Endothelial cell of umbilical vein (primary cell): ENCODE data around the gene HBA2. TPM values are rescaled to one million over a fixed set of nuclear protein-coding genes. Genes with fewer than 3 reads are reported as not detected.

ENCODE experiments used
- BruUV-seq: library from RNA; stranded (reverse); fragments of 400-500 nt; replicated peaks from 2 replicates; lab custom pipeline; 2021; lab: Mats Ljungman, UMichigan
- CTCF ChIA-PET: fragments of 300-600, 350-600 bp; sonication (Branson Sonifier 250); formaldehyde crosslinking; loops from one replicate; lab custom pipeline; 2021; ENCODE audit warnings: antibody characterized with exemption, inconsistent platforms; lab: Charles Lee
- POLR2A ChIA-PET: fragments of 300-600, 350-600 bp; sonication (Branson Sonifier 250); formaldehyde crosslinking; loops from one replicate; lab custom pipeline; 2021; ENCODE audit warnings: antibody characterized with exemption, inconsistent platforms; lab: Charles Lee
- DNase-seq: peaks from one replicate; pipeline ENCODE4 v3.0.0-alpha.2; 2011; ENCODE audit warnings: low read depth, low spot score
- FAIRE-seq: peaks from 2 replicates; lab custom pipeline; 2011; peaks lifted over from hg19 to GRCh38; lab: Jason Lieb, UNC
- H2AFZ ChIP-seq: 2 replicates; pipeline ENCODE4 v1.6.0; 2012; ENCODE audit warnings: low read depth, low read length, control low read depth, inconsistent platforms
- H3K27ac ChIP-seq: 2 replicates; pipeline ENCODE4 v1.5.1; 2011; ENCODE audit warnings: low read depth, mild to moderate bottlenecking, control low read depth, low read length, moderate library complexity; ENCODE audit not compliant: insufficient read depth
- H3K27me3 ChIP-seq, 2 experiments: 2 replicates each; pipeline versions ENCODE4 v1.6.0 to v1.6.1; 2011; ENCODE audit warnings: low read length in 2 of 2, mixed read lengths in 1 of 2; ENCODE audit not compliant: control insufficient read depth in 2 of 2, insufficient read depth in 2 of 2
- H3K36me3 ChIP-seq, 2 experiments: 2 replicates in 1 of 2; 3 replicates in 1 of 2; pipeline ENCODE4 v1.5.1; 2011; ENCODE audit warnings: low read length in 2 of 2, mild to moderate bottlenecking in 1 of 2, moderate library complexity in 1 of 2; ENCODE audit not compliant: control insufficient read depth in 2 of 2, insufficient read depth in 2 of 2; ENCODE audit errors: extremely low read depth in 1 of 2
- H3K4me1 ChIP-seq: 3 replicates; pipeline ENCODE4 v1.5.1; 2011; ENCODE audit warnings: mild to moderate bottlenecking, low read length; ENCODE audit not compliant: control insufficient read depth, insufficient read depth; ENCODE audit errors: extremely low read depth
- H3K4me2 ChIP-seq: 2 replicates; pipeline ENCODE4 v1.6.1; 2011; ENCODE audit warnings: low read length, control low read depth, mixed read lengths; ENCODE audit not compliant: insufficient read depth
- H3K4me3 ChIP-seq, 3 experiments: fragments of 200-600 bp in 1 of 3; sonication (generic), shearing (Covaris generic) in 1 of 3; replicated peaks in 1 of 3; 2 replicates each; pipeline ENCODE4 v1.5.1; 2011 to 2016; ENCODE audit warnings: control low read depth in 3 of 3, low read length in 3 of 3, mild to moderate bottlenecking in 2 of 3, inconsistent platforms in 1 of 3, low read depth in 1 of 3, moderate library complexity in 1 of 3; ENCODE audit not compliant: insufficient read depth in 1 of 3
- H3K79me2 ChIP-seq: 2 replicates; pipeline ENCODE4 v1.6.0; 2012; ENCODE audit warnings: low read length, inconsistent platforms; ENCODE audit not compliant: control insufficient read depth, insufficient read depth
- H3K9ac ChIP-seq: replicated peaks from 2 replicates; pipeline ENCODE3; 2011; ENCODE audit warnings: low read length, control low read depth; ENCODE audit not compliant: insufficient read depth; ENCODE audit errors: extremely low read depth
- H3K9me1 ChIP-seq: replicated peaks from 3 replicates; pipeline ENCODE4 v1.6.0; 2011; ENCODE audit warnings: mild to moderate bottlenecking, low read length; ENCODE audit not compliant: control insufficient read depth, insufficient read depth; ENCODE audit errors: extremely low read depth
- H3K9me3 ChIP-seq: replicated peaks from 2 replicates; pipeline ENCODE4 v1.5.1; 2012; ENCODE audit warnings: low read length, inconsistent platforms; ENCODE audit not compliant: control insufficient read depth, insufficient read depth
- H4K20me1 ChIP-seq: replicated peaks from 2 replicates; pipeline ENCODE3; 2011; ENCODE audit warnings: mild to moderate bottlenecking, low read length; ENCODE audit not compliant: control insufficient read depth, insufficient read depth; ENCODE audit errors: extremely low read depth
- EZH2 ChIP-seq: IDR thresholded peaks from 2 replicates; pipeline ENCODE4 v1.6.1; 2012; ENCODE audit warnings: borderline replicate concordance, low read depth, mild to moderate bottlenecking, moderate library complexity, low read length, inconsistent platforms; ENCODE audit not compliant: severe bottlenecking
- FOS ChIP-seq: IDR thresholded peaks from 2 replicates; pipeline ENCODE4 v1.6.1; 2011; ENCODE audit warnings: mild to moderate bottlenecking, low read length, moderate library complexity, borderline replicate concordance; ENCODE audit not compliant: insufficient read depth
- GATA2 ChIP-seq: IDR thresholded peaks from 2 replicates; pipeline ENCODE4 v1.7.0; 2011; ENCODE audit warnings: low read depth, mild to moderate bottlenecking, moderate library complexity, mixed read lengths, low read length; ENCODE audit not compliant: insufficient read length, insufficient read depth
- JUN ChIP-seq: IDR thresholded peaks from 2 replicates; pipeline ENCODE4 v1.6.1; 2011; ENCODE audit warnings: borderline replicate concordance, low read depth; ENCODE audit not compliant: insufficient read length, insufficient read depth
- MAX ChIP-seq: IDR thresholded peaks from 2 replicates; pipeline ENCODE4 v1.6.1; 2011; ENCODE audit not compliant: insufficient read depth, insufficient read length
- MYC ChIP-seq: IDR thresholded peaks from one replicate; pipeline ENCODE4 v1.6.1; 2011; ENCODE audit warnings: mild to moderate bottlenecking, low read depth, low read length
- POLR2A ChIP-seq: IDR thresholded peaks from 2 replicates; pipeline ENCODE4 v1.6.1; 2012; ENCODE audit warnings: low read depth, mild to moderate bottlenecking, control low read depth, low read length
- POLR2AphosphoS5 ChIP-seq: IDR thresholded peaks from 2 replicates; pipeline ENCODE4 v1.6.1; 2012; ENCODE audit warnings: low read depth, mild to moderate bottlenecking, control low read depth, low read length, moderate library complexity; ENCODE audit not compliant: insufficient read depth
- dilution Hi-C: fragments of 300-500 bp; cut with MboI; formaldehyde crosslinking; loops from one replicate; pipeline ENCODE4 v1.15.0; 2019; ENCODE audit warnings: low sequenced_read_pairs; ENCODE audit not compliant: extremely low pct_ligation_motif_present
- intact Hi-C: fragments of 100-400 bp; cut with micrococcal nuclease; formaldehyde crosslinking; loops from one replicate; pipeline ENCODE4 v1.10.0; 2022
- polyA plus RNA-seq, 4 experiments: library from polyadenylated mRNA; depleted of rRNA in 3 of 4; stranded (reverse) in 3 of 4; unstranded in 1 of 4; fragments of >200 nt; gene quantifications; 2 replicates each; pipeline versions ENCODE4 v1.2.1 to v1.2.3, GENCODE V29; 2011 to 2012; ENCODE audit warnings: missing spikeins in 1 of 4
- total RNA-seq: library from RNA; stranded (reverse); gene quantifications from 2 replicates; pipeline ENCODE4 v1.2.3, GENCODE V29; 2021
- TF ChIP-seq, protein P1 (sequence below), 2 donors: IDR thresholded peaks; 1 replicate in 1 of 2; 2 replicates in 1 of 2; pipeline ENCODE4 v1.5.1; 2011; ENCODE audit warnings: low read length in 2 of 2, mild to moderate bottlenecking in 2 of 2, moderate library complexity in 2 of 2, control low read depth in 1 of 2, inconsistent platforms in 1 of 2, low read depth in 1 of 2; ENCODE audit not compliant: insufficient read depth in 1 of 2; ENCODE audit errors: extremely low read depth in 1 of 2

Gene HBA2
- total and polyA plus RNA-seq, 2 donors (not counting 3 experiments of a cell fraction or from before 2014, with no cell fraction given), result not detected

GRCh38 chr16:185213-185612 lies 12.5 kb downstream of the HBA2 start:
- no peaks in the 10 kb centered on the region for H4K20me1 ChIP-seq
- no peaks in the 10 kb centered on the region for H3K9me3 ChIP-seq
- H3K4me2 ChIP-seq, result no peak overlapping the region
- no peak overlapping the region for H3K9ac ChIP-seq
- ChIA-PET CTCF (interaction anchor here (1.7 kb wide), 1 partner anchor 78 kb away, joined by 4 read pairs; no protein-coding TSS in a partner anchor), POLR2A (interaction anchor here (0.6 kb wide), 1 partner anchor 152 kb away, joined by 8 read pairs; no protein-coding TSS in a partner anchor)
- intact Hi-C loops, result no loop called here
- no TSS peak for BruUV-seq
- no peaks in the 10 kb centered on the region for H3K27me3 ChIP-seq
- H3K4me3 ChIP-seq, result no peak overlapping the region
- H3K27ac ChIP-seq, result no peak overlapping the region
- H3K79me2 ChIP-seq, result no peaks in the 10 kb centered on the region
- DNase-seq (no peak), FAIRE-seq (no peak)
- TF ChIP-seq MAX (no peak), POLR2A (no peak), EZH2 (no peak), FOS (no peak), MYC (no peak), POLR2AphosphoS5 (no peak), JUN (no peak), GATA2 (no peak)
- TF ChIP-seq, protein P1, sequence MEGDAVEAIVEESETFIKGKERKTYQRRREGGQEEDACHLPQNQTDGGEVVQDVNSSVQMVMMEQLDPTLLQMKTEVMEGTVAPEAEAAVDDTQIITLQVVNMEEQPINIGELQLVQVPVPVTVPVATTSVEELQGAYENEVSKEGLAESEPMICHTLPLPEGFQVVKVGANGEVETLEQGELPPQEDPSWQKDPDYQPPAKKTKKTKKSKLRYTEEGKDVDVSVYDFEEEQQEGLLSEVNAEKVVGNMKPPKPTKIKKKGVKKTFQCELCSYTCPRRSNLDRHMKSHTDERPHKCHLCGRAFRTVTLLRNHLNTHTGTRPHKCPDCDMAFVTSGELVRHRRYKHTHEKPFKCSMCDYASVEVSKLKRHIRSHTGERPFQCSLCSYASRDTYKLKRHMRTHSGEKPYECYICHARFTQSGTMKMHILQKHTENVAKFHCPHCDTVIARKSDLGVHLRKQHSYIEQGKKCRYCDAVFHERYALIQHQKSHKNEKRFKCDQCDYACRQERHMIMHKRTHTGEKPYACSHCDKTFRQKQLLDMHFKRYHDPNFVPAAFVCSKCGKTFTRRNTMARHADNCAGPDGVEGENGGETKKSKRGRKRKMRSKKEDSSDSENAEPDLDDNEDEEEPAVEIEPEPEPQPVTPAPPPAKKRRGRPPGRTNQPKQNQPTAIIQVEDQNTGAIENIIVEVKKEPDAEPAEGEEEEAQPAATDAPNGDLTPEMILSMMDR (IDR thresholded peaks at IDR 0.05; ENCODE audit: extremely low read depth in 1 of 2, insufficient read depth in 1 of 2, low read depth in 1 of 2, low read length in 2 of 2), result no peak
- H3K4me1 ChIP-seq, result peaks cover 5% of the 10 kb centered on the region
- H2AFZ ChIP-seq, result no peak overlapping the region
- peaks cover 12 to 21% of the 10 kb centered on the region in 2 experiments for H3K36me3 ChIP-seq
- H3K9me1 ChIP-seq, result no peaks in the 10 kb centered on the region
- dilution Hi-C loops, result no loop called here
